Measurements from ENCODE around the gene AADAT. TPM values are rescaled to one million over a fixed set of nuclear protein-coding genes. Genes with fewer than 3 reads are reported as not detected.

AADAT gene
- total and polyA plus RNA-seq, 2 of the 8 experiments (the other 6 are each of a cell fraction or from before 2014, with no cell fraction given), result 6.1 to 7.7 TPM

DNA sequence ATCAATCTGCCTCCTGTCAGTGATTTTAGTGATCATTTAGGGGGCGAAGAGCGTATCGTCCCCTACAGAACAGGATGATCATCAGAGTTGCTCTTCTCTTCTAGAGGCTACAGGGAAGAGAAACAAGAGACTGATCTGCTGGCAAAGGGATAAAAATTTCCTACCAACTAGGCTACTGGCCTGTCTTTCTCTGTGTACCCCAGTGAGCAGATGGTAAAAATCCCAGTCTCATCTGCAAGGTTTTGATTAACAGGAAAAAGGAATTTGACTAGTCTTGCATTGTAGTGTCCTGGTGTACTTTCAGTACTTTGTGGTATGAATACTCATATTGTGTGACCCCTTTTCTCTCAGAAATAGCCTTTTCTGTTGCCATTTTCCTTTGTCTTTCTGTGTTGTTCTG, 21.8 kb upstream of the AADAT start (continued):
- TF ChIP-seq EP300 (IDR thresholded peaks at IDR 0.05; ENCODE audit: borderline replicate concordance in 1 of 2, low read depth in 2 of 2, low read length in 2 of 2), result no peak

Data from H1 (cell line).